Measurements from ENCODE around the gene NDUFS2. TPM values are rescaled to one million over a fixed set of nuclear protein-coding genes. Genes with fewer than 3 reads are reported as not detected.

Gene NDUFS2
- total and polyA plus RNA-seq, 2 of the 8 experiments (the other 6 are each of a cell fraction or from before 2014, with no cell fraction given): 95.1 to 113 TPM

DNA sequence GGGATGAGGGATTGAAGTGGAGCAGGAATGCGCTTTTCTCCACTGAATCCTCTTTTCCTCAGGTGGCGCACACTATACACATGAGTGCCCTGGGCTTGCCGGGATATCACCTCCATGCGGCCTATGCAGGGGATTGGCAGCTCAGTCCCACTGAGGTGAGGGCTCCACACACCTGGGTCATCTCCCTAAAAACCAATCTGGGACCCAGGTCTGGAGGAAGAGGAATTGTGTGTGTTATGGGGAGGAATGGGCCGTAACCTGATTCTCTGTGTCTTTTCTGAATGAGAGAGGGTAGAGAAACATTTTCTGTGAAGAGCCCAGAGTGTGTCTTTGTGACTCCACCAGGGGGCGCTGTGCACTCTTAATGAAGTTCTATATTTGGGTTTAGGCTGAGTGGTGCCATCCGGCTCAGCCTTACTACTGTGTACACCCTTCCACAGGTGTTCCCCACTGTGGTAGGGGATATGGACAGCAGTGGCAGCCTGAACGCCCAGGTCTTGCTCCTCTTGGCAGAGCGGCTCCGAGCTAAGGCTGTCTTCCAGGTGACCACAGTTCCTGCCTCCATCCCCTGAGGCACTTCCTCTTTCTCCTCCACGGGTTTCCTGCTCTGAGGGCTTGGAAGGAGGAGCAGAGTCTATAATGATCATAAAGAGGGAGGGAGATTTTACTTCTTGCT is 25.2 kb downstream of the NDUFS2 start (continued):
- TF ChIP-seq YY1 (IDR thresholded peaks at IDR 0.05; ENCODE audit: low read depth, low read length) (peak; percentile 65; the same call in 1 of the 2 replicates), MAFK (IDR thresholded peaks at IDR 0.05; ENCODE audit: low read depth, low read length) (no peak), SIN3A (conservative IDR thresholded peaks at IDR 0.05 in 1 of 2, IDR thresholded peaks at IDR 0.05 in 1 of 2; ENCODE audit: low read depth in 1 of 2, low read length in 2 of 2) (0 out of 4 replicates have a peak, but pooled peaks of 1 of the 2 experiments have one; percentile 40), JUND (IDR thresholded peaks at IDR 0.05; ENCODE audit: low read length) (no peak), CBX5 (IDR thresholded peaks at IDR 0.05; ENCODE audit: low read depth, low read length) (no peak), TAF1 (IDR thresholded peaks at IDR 0.05; ENCODE audit: low read depth, low read length) (no peak), RAD21 (IDR thresholded peaks at IDR 0.05 in 1 of 2, conservative IDR thresholded peaks at IDR 0.05 in 1 of 2; ENCODE audit: low read depth in 2 of 2, low read length in 2 of 2) (peak; percentile 75 to 82), PHF8 (conservative IDR thresholded peaks at IDR 0.05; ENCODE audit: low read depth, low read length) (no peak)

Data from H1 (cell line).